ENCODE measurements around the gene RNF32. TPM values are rescaled to one million over a fixed set of nuclear protein-coding genes. Genes with fewer than 3 reads are reported as not detected.
"Not testable (repeated sequence)": the region's sequence is repeated elsewhere in the genome, so short reads cannot be mapped to it uniquely, and the experiment has no call there.

The RNF32 gene
- total and polyA plus RNA-seq, 4 donors, result 1.5 to 3.9 (median 3.1) TPM

- not testable (repeated sequence) for DNase-seq; H3K27me3 ChIP-seq (ENCODE audit: control insufficient read depth in 3 of 3, insufficient read depth in 3 of 3, low read length in 2 of 3); H3K4me1 ChIP-seq (ENCODE audit: control insufficient read depth in 5 of 5, insufficient read depth in 5 of 5, low read length in 5 of 5); H3K27ac ChIP-seq (ENCODE audit: low read depth in 1 of 2, low read length in 1 of 2); H3K9me3 ChIP-seq (ENCODE audit: control insufficient read depth in 4 of 4, insufficient read depth in 3 of 4, low read length in 3 of 4); H3K36me3 ChIP-seq (ENCODE audit: control insufficient read depth in 4 of 4, insufficient read depth in 4 of 4, low read length in 4 of 4); H3K9ac ChIP-seq (ENCODE audit: insufficient read depth in 1 of 2, low read length in 2 of 2); H3K4me3 ChIP-seq; ATAC-seq (ENCODE audit: insufficient read depth, low FRiP score)
- WGBS, 2 donors, result 98 to 99% methylated on average over 4 of the region's 4 CpGs
These were observed 57.9 kb downstream of the RNF32 start for GRCh38 chr7:156698512-156698911.

- WGBS, 2 donors, result 98 to 100% methylated on average over 1 of the region's 1 CpG
These were observed 61.2 kb downstream of the RNF32 start for GRCh38 chr7:156701787-156702186.

GRCh38 chr7:156702399-156702798, 61.8 kb downstream of the RNF32 start:
- H3K9ac ChIP-seq (ENCODE audit: insufficient read depth in 1 of 2, low read length in 2 of 2), result no peak overlapping the region
- no peak overlapping the region for H3K4me3 ChIP-seq
- H3K4me1 ChIP-seq (ENCODE audit: control insufficient read depth in 5 of 5, insufficient read depth in 5 of 5, low read length in 5 of 5), result no peaks in the 10 kb centered on the region
- H3K27me3 ChIP-seq (ENCODE audit: control insufficient read depth in 3 of 3, insufficient read depth in 3 of 3, low read length in 2 of 3), result no peaks in the 10 kb centered on the region
- H3K27ac ChIP-seq (ENCODE audit: low read depth in 1 of 2, low read length in 1 of 2), result no peak overlapping the region
- no peak for ATAC-seq (ENCODE audit: insufficient read depth, low FRiP score)
- peaks cover 0 to 4% (median 1%) of the 10 kb centered on the region in 4 donors for H3K36me3 ChIP-seq (ENCODE audit: control insufficient read depth in 4 of 4, insufficient read depth in 4 of 4, low read length in 4 of 4)
- DNase-seq, result no peak
- TF ChIP-seq CTCF (IDR thresholded peaks at IDR 0.05; ENCODE audit: control extremely low read depth, extremely low read depth), result no peak
- peaks cover 0 to 11% (median 1%) of the 10 kb centered on the region in 4 donors for H3K9me3 ChIP-seq (ENCODE audit: control insufficient read depth in 4 of 4, insufficient read depth in 3 of 4, low read length in 3 of 4)

More at GRCh38 chr7:156701787-156702186, 61.2 kb downstream of the RNF32 start:
- H3K4me3 ChIP-seq; H3K27me3 ChIP-seq (ENCODE audit: control insufficient read depth in 3 of 3, insufficient read depth in 3 of 3, low read length in 2 of 3); DNase-seq; ATAC-seq (ENCODE audit: insufficient read depth, low FRiP score); H3K9ac ChIP-seq (ENCODE audit: insufficient read depth in 1 of 2, low read length in 2 of 2); H3K36me3 ChIP-seq (ENCODE audit: control insufficient read depth in 4 of 4, insufficient read depth in 4 of 4, low read length in 4 of 4); H3K27ac ChIP-seq (ENCODE audit: low read depth in 1 of 2, low read length in 1 of 2); H3K4me1 ChIP-seq (ENCODE audit: control insufficient read depth in 5 of 5, insufficient read depth in 5 of 5, low read length in 5 of 5): not testable (repeated sequence)
- H3K9me3 ChIP-seq (ENCODE audit: control insufficient read depth in 4 of 4, insufficient read depth in 3 of 4, low read length in 3 of 4), result peaks cover 0 to 11% (median under 1%) of the 10 kb centered on the region in 4 donors

- WGBS, 2 donors, result 92 to 93% methylated on average over 4 of the region's 4 CpGs
- peak in 1 of 3 donors; percentile 40 for DNase-seq
- peaks cover 0 to 2% (median under 1%) of the 10 kb centered on the region in 4 donors for H3K36me3 ChIP-seq (ENCODE audit: control insufficient read depth in 4 of 4, insufficient read depth in 4 of 4, low read length in 4 of 4)
- H3K4me1 ChIP-seq (ENCODE audit: control insufficient read depth in 5 of 5, insufficient read depth in 5 of 5, low read length in 5 of 5), result no peaks in the 10 kb centered on the region
- H3K9me3 ChIP-seq (ENCODE audit: control insufficient read depth in 4 of 4, insufficient read depth in 3 of 4, low read length in 3 of 4), result peaks cover 0 to 9% (median 4%) of the 10 kb centered on the region in 4 donors
- no peak overlapping the region for H3K9ac ChIP-seq (ENCODE audit: insufficient read depth in 1 of 2, low read length in 2 of 2)
- no peak overlapping the region for H3K4me3 ChIP-seq
- no peak overlapping the region for H3K27ac ChIP-seq (ENCODE audit: low read depth in 1 of 2, low read length in 1 of 2)
- ATAC-seq (ENCODE audit: insufficient read depth, low FRiP score), result peak; percentile 34
- H3K27me3 ChIP-seq (ENCODE audit: control insufficient read depth in 3 of 3, insufficient read depth in 3 of 3, low read length in 2 of 3), result no peaks in the 10 kb centered on the region
- TF ChIP-seq CTCF (IDR thresholded peaks at IDR 0.05; ENCODE audit: control extremely low read depth, extremely low read depth), result no peak
These were observed 62.6 kb downstream of the RNF32 start for GRCh38 chr7:156703209-156703608.
